Kidney epithelial cell (primary cell): Measurements from ENCODE around the gene SCTR. TPM values are rescaled to one million over a fixed set of nuclear protein-coding genes. Genes with fewer than 3 reads are reported as not detected.

ENCODE experiments used
- DNase-seq: peaks from one replicate; pipeline ENCODE4 v3.0.0-alpha.2; 2010; ENCODE audit warnings: low read depth
- H3K27me3 ChIP-seq: 2 replicates; pipeline ENCODE4 v1.6.0; 2011; ENCODE audit warnings: low read length; ENCODE audit not compliant: control insufficient read depth, insufficient read depth
- H3K36me3 ChIP-seq: 2 replicates; pipeline ENCODE4 v1.5.1; 2011; ENCODE audit warnings: low read length; ENCODE audit not compliant: control insufficient read depth, insufficient read depth
- H3K4me3 ChIP-seq: 2 replicates; pipeline ENCODE4 v1.5.1; 2011; ENCODE audit warnings: low read depth, mild to moderate bottlenecking, control low read depth, low read length
- total RNA-seq: library from RNA; depleted of rRNA; stranded (reverse); fragments of >200 nt; gene quantifications from 2 replicates; pipeline ENCODE4 v1.2.3, GENCODE V29; 2015
- TF ChIP-seq, protein P1 (sequence below): IDR thresholded peaks from 2 replicates; pipeline ENCODE4 v1.5.1; 2011; ENCODE audit warnings: mild to moderate bottlenecking, moderate library complexity, low read length, control low read depth, inconsistent platforms; ENCODE audit not compliant: insufficient read depth, poor library complexity, severe bottlenecking

SCTR gene
- total RNA-seq, 1 donor from 2014 or later: not detected

DNA sequence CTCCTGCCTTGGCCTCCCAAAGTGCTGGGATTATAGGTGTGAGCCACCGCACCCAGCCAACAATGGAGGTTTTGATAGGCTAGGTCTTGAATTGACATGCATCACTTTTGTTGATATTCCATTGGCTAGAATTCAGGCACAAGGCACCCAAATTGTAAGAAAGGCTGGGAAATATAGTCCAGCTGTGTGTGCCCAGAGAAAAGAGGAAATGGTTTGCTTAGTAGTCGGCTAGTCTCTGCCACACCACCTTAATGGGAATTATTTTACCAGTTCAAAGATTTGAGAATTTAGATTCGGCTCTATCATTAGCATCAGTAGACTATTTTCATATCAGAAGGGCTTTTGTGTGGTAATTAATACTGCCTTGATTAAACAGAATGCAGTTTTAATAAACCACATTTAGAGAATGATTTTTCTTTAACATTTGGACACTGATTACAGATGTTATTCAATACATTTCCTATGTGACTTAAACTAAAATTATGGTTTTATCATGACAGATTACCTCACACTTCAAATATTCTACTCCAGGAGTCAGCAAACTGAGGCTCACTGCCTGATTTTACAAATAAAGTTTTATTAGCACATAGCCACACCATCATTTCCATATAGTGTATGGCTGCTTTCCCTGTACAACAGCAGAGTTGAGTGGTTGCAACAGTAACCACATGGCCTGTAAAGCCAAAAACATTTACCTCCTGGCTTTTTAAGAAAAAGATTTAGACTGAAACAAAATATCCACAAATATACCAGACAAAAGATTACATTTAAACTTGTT, 130.1 kb downstream of the SCTR start:
- no peaks in the 10 kb centered on the region for H3K27me3 ChIP-seq
- no peaks in the 10 kb centered on the region for H3K36me3 ChIP-seq
- TF ChIP-seq, protein P1, sequence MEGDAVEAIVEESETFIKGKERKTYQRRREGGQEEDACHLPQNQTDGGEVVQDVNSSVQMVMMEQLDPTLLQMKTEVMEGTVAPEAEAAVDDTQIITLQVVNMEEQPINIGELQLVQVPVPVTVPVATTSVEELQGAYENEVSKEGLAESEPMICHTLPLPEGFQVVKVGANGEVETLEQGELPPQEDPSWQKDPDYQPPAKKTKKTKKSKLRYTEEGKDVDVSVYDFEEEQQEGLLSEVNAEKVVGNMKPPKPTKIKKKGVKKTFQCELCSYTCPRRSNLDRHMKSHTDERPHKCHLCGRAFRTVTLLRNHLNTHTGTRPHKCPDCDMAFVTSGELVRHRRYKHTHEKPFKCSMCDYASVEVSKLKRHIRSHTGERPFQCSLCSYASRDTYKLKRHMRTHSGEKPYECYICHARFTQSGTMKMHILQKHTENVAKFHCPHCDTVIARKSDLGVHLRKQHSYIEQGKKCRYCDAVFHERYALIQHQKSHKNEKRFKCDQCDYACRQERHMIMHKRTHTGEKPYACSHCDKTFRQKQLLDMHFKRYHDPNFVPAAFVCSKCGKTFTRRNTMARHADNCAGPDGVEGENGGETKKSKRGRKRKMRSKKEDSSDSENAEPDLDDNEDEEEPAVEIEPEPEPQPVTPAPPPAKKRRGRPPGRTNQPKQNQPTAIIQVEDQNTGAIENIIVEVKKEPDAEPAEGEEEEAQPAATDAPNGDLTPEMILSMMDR: no peak
- DNase-seq: no peak
- H3K4me3 ChIP-seq: no peak overlapping the region

Other genes starting within 250 kb of the SCTR start
- 6.4 and 9.6 TPM in 2 replicates for gene C2orf76, start 157.6 kb downstream of the SCTR start, total RNA-seq
- gene DBI, start 157.5 kb downstream of the SCTR start, total RNA-seq: 82.3 and 98.0 TPM in 2 replicates
- 1.2 TPM in 1 of 2 replicates, not detected in the other for gene TMEM37, start 92.6 kb downstream of the SCTR start, total RNA-seq
- 1.0 and 1.8 TPM in 2 replicates for gene CFAP221, start 20.0 kb upstream of the SCTR start, total RNA-seq
- gene TMEM177, start 154.7 kb upstream of the SCTR start, total RNA-seq: 12.0 and 14.7 TPM in 2 replicates
- 11.5 and 18.0 TPM in 2 replicates for gene PTPN4, start 235.4 kb upstream of the SCTR start, total RNA-seq